GM18526 (cell line): ENCODE measurements around the gene DSTN.

Experiments used
- POLR2A ChIP-seq: IDR thresholded peaks from 3 replicates; pipeline ENCODE4 v1.6.1; 2011; ENCODE audit not compliant: insufficient read length; ENCODE audit errors: extremely low read depth

Gene DSTN

GRCh38 chr20:17565169-17565845, 4.6 kb upstream of the DSTN start:
- no peak for TF ChIP-seq POLR2A

GRCh38 chr20:17566345-17566744, 3.5 kb upstream of the DSTN start:
- no peak for TF ChIP-seq POLR2A

GRCh38 chr20:17568045-17568788, 1.7 kb upstream of the DSTN start:
- TF ChIP-seq POLR2A = no peak

- TF ChIP-seq POLR2A = no peak
Measured at GRCh38 chr20:17568972-17569521, 828 bp upstream of the DSTN start.

- no peak for TF ChIP-seq POLR2A
Measured at GRCh38 chr20:17570347-17571152, 675 bp downstream of the DSTN start.

- no peak for TF ChIP-seq POLR2A
Measured at GRCh38 chr20:17571153-17571527, 1.3 kb downstream of the DSTN start.

- TF ChIP-seq POLR2A = no peak
Measured at GRCh38 chr20:17572034-17572638, 2.3 kb downstream of the DSTN start.

GRCh38 chr20:17573463-17573862, 3.6 kb downstream of the DSTN start:
- TF ChIP-seq POLR2A = no peak

GRCh38 chr20:17576215-17576614, 6.3 kb downstream of the DSTN start:
- TF ChIP-seq POLR2A = no peak

- no peak for TF ChIP-seq POLR2A
Measured at GRCh38 chr20:17579369-17580039, 9.6 kb downstream of the DSTN start.

- no peak for TF ChIP-seq POLR2A
Measured at GRCh38 chr20:17580895-17581294, 11.0 kb downstream of the DSTN start.

- no peak for TF ChIP-seq POLR2A
Measured at GRCh38 chr20:17583126-17583525, 13.3 kb downstream of the DSTN start.

GRCh38 chr20:17584689-17585088, 14.8 kb downstream of the DSTN start:
- TF ChIP-seq POLR2A = no peak

- TF ChIP-seq POLR2A = no peak
Measured at GRCh38 chr20:17586250-17586649, 16.4 kb downstream of the DSTN start.

GRCh38 chr20:17587148-17587547, 17.3 kb downstream of the DSTN start:
- no peak for TF ChIP-seq POLR2A

GRCh38 chr20:17587824-17588223, 17.9 kb downstream of the DSTN start:
- no peak for TF ChIP-seq POLR2A
